GM12874 (cell line): ENCODE results near the gene KCNQ5.

Source experiments
- CTCF ChIP-seq: IDR thresholded peaks from 2 replicates; pipeline ENCODE4 v1.5.1; 2011; ENCODE audit warnings: low read depth, mild to moderate bottlenecking, control low read depth, low read length, moderate library complexity; ENCODE audit not compliant: insufficient read depth

Gene KCNQ5

GRCh38 chr6:72820153-72820552 is 198.3 kb downstream of the KCNQ5 start:
- no peak for TF ChIP-seq CTCF

GRCh38 chr6:72820906-72821305 is 199.0 kb downstream of the KCNQ5 start:
- TF ChIP-seq CTCF = no peak

DNA sequence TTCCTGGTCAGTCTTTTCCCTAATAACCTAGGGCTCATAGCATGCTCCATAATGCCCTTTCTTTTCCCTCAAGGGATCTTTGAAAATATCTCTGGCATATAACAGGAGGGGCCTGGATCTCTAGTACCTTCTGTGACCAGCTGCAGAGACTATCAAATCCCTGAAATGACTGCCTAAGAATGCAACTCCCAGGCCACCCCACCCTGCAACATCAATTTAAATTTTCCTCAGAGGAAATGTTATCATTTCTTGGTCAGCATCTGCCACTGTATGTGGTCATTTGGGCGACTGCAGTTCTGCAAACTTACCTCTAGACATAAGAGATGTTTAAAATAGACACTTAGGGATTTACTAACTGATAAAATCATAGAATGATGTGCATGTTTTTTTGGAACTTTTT is 200.2 kb downstream of the KCNQ5 start:
- no peak for TF ChIP-seq CTCF

DNA sequence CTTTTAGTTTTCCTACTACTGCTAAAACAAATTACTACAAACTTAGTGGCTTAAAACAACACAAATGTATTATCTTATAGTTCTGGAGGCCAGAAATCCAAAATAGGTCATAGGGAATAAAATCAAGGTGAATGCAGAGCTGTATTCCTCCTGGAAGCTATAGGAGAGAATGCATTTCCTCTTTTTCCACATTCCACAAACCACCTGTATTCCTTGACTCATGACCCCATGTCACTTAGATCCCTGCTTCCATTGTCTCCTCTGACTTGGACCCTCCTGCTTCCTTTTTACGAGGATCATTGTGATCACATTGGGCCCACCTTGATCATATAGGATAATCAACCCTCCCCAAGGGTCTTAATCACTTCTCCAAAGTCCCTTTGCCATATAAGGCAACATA is 200.8 kb downstream of the KCNQ5 start:
- no peak for TF ChIP-seq CTCF

DNA sequence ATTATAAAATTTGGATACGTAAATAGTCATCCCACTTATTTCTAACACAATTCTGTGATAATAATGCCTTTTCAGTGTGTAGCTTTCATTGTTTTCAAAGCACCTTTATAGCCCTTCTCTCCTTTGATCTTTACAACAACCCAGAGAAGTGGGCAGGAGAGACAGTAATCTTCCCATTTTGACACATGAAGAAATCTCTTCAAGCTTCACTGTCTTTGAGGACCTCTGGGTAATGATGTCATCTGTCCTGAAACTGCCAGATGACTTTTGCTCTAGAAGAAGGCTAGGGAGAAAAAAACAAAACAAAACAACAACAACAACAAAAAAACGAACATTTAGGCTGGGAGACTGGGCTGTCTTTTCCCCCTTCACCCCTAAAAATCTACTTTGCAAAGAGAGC is 203.0 kb downstream of the KCNQ5 start:
- TF ChIP-seq CTCF = no peak

DNA sequence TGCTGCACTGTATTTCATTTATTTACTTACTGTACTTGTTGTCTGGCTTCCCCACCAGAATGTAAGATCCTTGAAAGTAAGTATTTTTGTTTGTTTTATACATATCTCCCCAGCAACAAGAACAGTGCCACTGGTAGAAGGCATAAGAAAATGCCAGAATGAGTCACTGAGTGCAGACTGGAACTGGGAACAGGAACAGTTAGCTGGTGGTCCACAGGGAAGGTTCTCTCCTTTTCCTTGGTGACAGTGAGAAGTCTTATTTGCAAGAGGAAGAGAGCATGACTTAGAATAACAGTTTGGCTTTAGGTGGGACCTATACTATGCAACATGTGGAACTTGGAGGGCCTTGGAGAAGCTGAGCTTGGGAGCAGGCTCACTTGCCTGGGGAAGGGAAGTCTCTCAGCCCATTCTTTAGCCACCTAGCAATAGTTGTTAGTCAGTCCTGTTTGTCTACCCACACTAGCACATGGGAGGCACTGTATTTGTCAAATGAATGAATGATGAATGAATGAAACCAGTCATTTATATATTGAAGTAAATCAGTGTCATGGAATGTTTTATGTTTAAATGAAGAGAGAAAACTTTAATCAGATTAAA is 203.5 kb downstream of the KCNQ5 start:
- TF ChIP-seq CTCF = no peak

DNA sequence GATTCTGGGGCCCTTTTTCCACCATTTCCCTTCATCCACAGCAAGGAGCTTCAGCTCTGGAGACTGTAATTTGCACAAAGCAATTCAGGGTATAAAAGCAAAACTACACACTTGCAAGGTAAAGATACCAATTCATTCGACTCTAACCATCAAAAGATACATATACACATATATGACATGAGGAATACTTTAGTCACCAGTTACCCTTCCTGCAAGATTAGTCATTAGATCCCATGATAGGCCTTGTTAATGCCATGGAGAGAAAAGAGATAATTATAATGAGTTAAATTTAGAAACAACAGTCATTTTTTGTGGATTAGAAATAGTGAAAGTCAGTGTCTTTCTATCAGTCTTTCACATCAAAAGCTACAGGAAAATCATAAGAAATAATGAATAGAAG is 204.2 kb downstream of the KCNQ5 start:
- no peak for TF ChIP-seq CTCF
